H1 (cell line): ENCODE data around the gene CEP89. TPM values are rescaled to one million over a fixed set of nuclear protein-coding genes. Genes with fewer than 3 reads are reported as not detected.

Experiments
- CTCF ChIA-PET: fragments of 300-600 bp; sonication (Branson Sonifier 250); formaldehyde crosslinking; loops from one replicate; lab custom pipeline; 2021; ENCODE audit not compliant: partially characterized antibody; lab: Charles Lee
- POLR2A ChIA-PET: fragments of 300-600 bp; sonication (Branson Sonifier 250); formaldehyde crosslinking; loops from one replicate; lab custom pipeline; 2021; ENCODE audit warnings: inconsistent platforms; ENCODE audit not compliant: partially characterized antibody; lab: Charles Lee
- DNase-seq, 2 experiments: peaks; one replicate each; pipeline versions ENCODE4 v3.0.0 to v3.0.0-alpha.2; 2010 to 2022; ENCODE audit warnings: low spot score in 2 of 2, low read depth in 1 of 2, mixed read lengths in 1 of 2
- FAIRE-seq: peaks from 2 replicates; lab custom pipeline; 2011; peaks lifted over from hg19 to GRCh38; lab: Jason Lieb, UNC
- H2AFZ ChIP-seq: 2 replicates; pipeline ENCODE4 v1.8.1; 2012; ENCODE audit warnings: low read length, inconsistent platforms
- H2AK5ac ChIP-seq: 2 replicates; pipeline ENCODE4 v1.6.1; 2013; ENCODE audit warnings: low read depth, low read length
- H2BK120ac ChIP-seq: replicated peaks from 2 replicates; pipeline ENCODE3; 2013; ENCODE audit warnings: low read depth, low read length, inconsistent platforms
- H2BK12ac ChIP-seq: 2 replicates; pipeline ENCODE4 v1.6.1; 2013; ENCODE audit warnings: low read depth, low read length
- H2BK15ac ChIP-seq: 2 replicates; pipeline ENCODE4 v1.6.1; 2013; ENCODE audit warnings: low read length
- H2BK20ac ChIP-seq: 2 replicates; pipeline ENCODE4 v1.6.1; 2013; ENCODE audit warnings: low read length
- H2BK5ac ChIP-seq: 2 replicates; pipeline ENCODE4 v1.6.1; 2013; ENCODE audit warnings: low read depth, low read length
- H3K14ac ChIP-seq: 2 replicates; pipeline ENCODE4 v1.6.1; 2013; ENCODE audit warnings: inconsistent platforms; ENCODE audit not compliant: insufficient read length
- H3K18ac ChIP-seq: 2 replicates; pipeline ENCODE4 v1.6.1; 2013; ENCODE audit warnings: low read length; ENCODE audit errors: extremely low read depth
- H3K23ac ChIP-seq: 2 replicates; pipeline ENCODE4 v1.6.1; 2013; ENCODE audit warnings: inconsistent platforms; ENCODE audit not compliant: insufficient read length
- H3K23me2 ChIP-seq: 2 replicates; pipeline ENCODE4 v1.6.1; 2013; ENCODE audit warnings: low read depth, low read length
- H3K27ac ChIP-seq: 2 replicates; pipeline ENCODE4 v1.6.1; 2011; ENCODE audit warnings: low read depth, low read length, inconsistent platforms
- H3K27me3 ChIP-seq, 4 experiments: replicated peaks in 1 of 4; 1 replicate in 1 of 4; 2 replicates in 3 of 4; pipeline versions ENCODE4 v1.6.1 to v1.8.1; 2011 to 2013; ENCODE audit warnings: low read length in 3 of 4, mild to moderate bottlenecking in 3 of 4, inconsistent platforms in 2 of 4, mixed read lengths in 2 of 4, moderate library complexity in 1 of 4; ENCODE audit not compliant: control insufficient read depth in 3 of 4, insufficient read depth in 3 of 4; ENCODE audit errors: extremely low read depth in 1 of 4
- H3K36me3 ChIP-seq, 4 experiments: 2 replicates each; pipeline versions ENCODE4 v1.6.1 to v1.8.1; 2011 to 2013; ENCODE audit warnings: mild to moderate bottlenecking in 4 of 4, low read length in 3 of 4, moderate library complexity in 2 of 4, control low read depth in 1 of 4, inconsistent platforms in 1 of 4; ENCODE audit not compliant: insufficient read depth in 4 of 4, control insufficient read depth in 2 of 4
- H3K4ac ChIP-seq: replicated peaks from 2 replicates; pipeline ENCODE3; 2013; ENCODE audit warnings: low read length, low read depth, mixed read lengths, inconsistent platforms; ENCODE audit not compliant: insufficient read length
- H3K4me1 ChIP-seq, 4 experiments: replicated peaks in 1 of 4; 1 replicate in 1 of 4; 2 replicates in 3 of 4; pipeline versions ENCODE4 v1.6.1 to v1.8.1; 2011 to 2013; ENCODE audit warnings: low read length in 3 of 4, inconsistent platforms in 2 of 4, mixed read lengths in 1 of 4; ENCODE audit not compliant: insufficient read depth in 4 of 4, control insufficient read depth in 3 of 4
- H3K4me2 ChIP-seq, 2 experiments: 2 replicates each; pipeline versions ENCODE4 v1.6.1 to v1.8.1; 2011 to 2013; ENCODE audit warnings: low read depth in 2 of 2, low read length in 2 of 2, control low read depth in 1 of 2, inconsistent platforms in 1 of 2, mild to moderate bottlenecking in 1 of 2; ENCODE audit not compliant: insufficient read depth in 1 of 2
- H3K4me3 ChIP-seq, 4 experiments: fragments of 200-600, 300-600 bp in 1 of 4; sonication (generic), shearing (Covaris generic), sonication (Bioruptor Twin) in 1 of 4; 2 replicates each; pipeline versions ENCODE4 v1.5.1 to v1.8.1; 2011 to 2016; ENCODE audit warnings: low read length in 4 of 4, low read depth in 3 of 4, control low read depth in 2 of 4, inconsistent platforms in 2 of 4, mild to moderate bottlenecking in 2 of 4, mixed read lengths in 1 of 4, moderate library complexity in 1 of 4; ENCODE audit not compliant: insufficient read depth in 2 of 4; ENCODE audit errors: extremely low read depth in 1 of 4
- H3K56ac ChIP-seq: replicated peaks from 2 replicates; pipeline ENCODE3; 2013; ENCODE audit warnings: low read depth, mild to moderate bottlenecking, mixed read lengths, low read length, inconsistent platforms; ENCODE audit not compliant: insufficient read length
- H3K79me1 ChIP-seq: 2 replicates; pipeline ENCODE4 v1.6.1; 2013; ENCODE audit warnings: low read depth, low read length, control low read depth
- H3K79me2 ChIP-seq, 2 experiments: 2 replicates each; pipeline versions ENCODE4 v1.6.1 to v1.8.1; 2012 to 2013; ENCODE audit warnings: low read length in 2 of 2, mild to moderate bottlenecking in 2 of 2, inconsistent platforms in 1 of 2; ENCODE audit not compliant: insufficient read depth in 2 of 2, control insufficient read depth in 1 of 2
- H3K9ac ChIP-seq, 4 experiments: replicated peaks in 1 of 4; 1 replicate in 1 of 4; 2 replicates in 3 of 4; pipeline versions ENCODE4 v1.6.1 to v1.8.1; 2011 to 2013; ENCODE audit warnings: low read depth in 3 of 4, low read length in 3 of 4, control low read depth in 2 of 4, mild to moderate bottlenecking in 2 of 4, moderate library complexity in 2 of 4, inconsistent platforms in 1 of 4; ENCODE audit errors: extremely low read depth in 1 of 4
- H3K9me3 ChIP-seq, 2 experiments: 2 replicates each; pipeline versions ENCODE4 v1.6.1 to v1.8.1; 2012 to 2013; ENCODE audit warnings: mild to moderate bottlenecking in 2 of 2, moderate library complexity in 2 of 2, control low read depth in 1 of 2, inconsistent platforms in 1 of 2, low read depth in 1 of 2, low read length in 1 of 2, mixed read lengths in 1 of 2; ENCODE audit not compliant: insufficient read depth in 2 of 2
- H4K20me1 ChIP-seq, 2 experiments: replicated peaks in 1 of 2; 2 replicates each; pipeline versions ENCODE3 to v1.8.1; 2011 to 2013; ENCODE audit warnings: inconsistent platforms in 2 of 2, low read length in 2 of 2, mild to moderate bottlenecking in 1 of 2; ENCODE audit not compliant: insufficient read depth in 2 of 2, control insufficient read depth in 1 of 2
- H4K5ac ChIP-seq: 2 replicates; pipeline ENCODE4 v1.6.1; 2013; ENCODE audit warnings: low read length, low read depth, mixed read lengths, inconsistent platforms; ENCODE audit not compliant: insufficient read length
- H4K8ac ChIP-seq: 2 replicates; pipeline ENCODE4 v1.8.0; 2013; ENCODE audit warnings: mild to moderate bottlenecking, moderate library complexity, low read length, inconsistent platforms; ENCODE audit not compliant: insufficient read depth; ENCODE audit errors: extremely low read depth
- H4K91ac ChIP-seq: replicated peaks from 2 replicates; pipeline ENCODE3; 2013; ENCODE audit warnings: low read length, mixed read lengths, inconsistent platforms; ENCODE audit not compliant: insufficient read length
- CTBP2 ChIP-seq: IDR thresholded peaks from 2 replicates; pipeline ENCODE4 v1.7.0; 2011; ENCODE audit warnings: borderline replicate concordance, mild to moderate bottlenecking, moderate library complexity, mixed read lengths, low read length; ENCODE audit not compliant: insufficient read depth, insufficient read length
- EGR1 ChIP-seq: IDR thresholded peaks from 2 replicates; pipeline ENCODE4 v1.6.1; 2011; ENCODE audit warnings: low read depth, low read length, borderline replicate concordance
- FOSL1 ChIP-seq: IDR thresholded peaks from 2 replicates; pipeline ENCODE4 v1.6.1; 2011; ENCODE audit warnings: mild to moderate bottlenecking, low read depth, low read length, moderate library complexity; ENCODE audit not compliant: insufficient read depth
- GTF2F1 ChIP-seq: IDR thresholded peaks from 2 replicates; pipeline ENCODE4 v1.6.1; 2012; ENCODE audit warnings: low read depth, low read length, improper control_type of control experiment, borderline replicate concordance
- HDAC2 ChIP-seq, 2 experiments: fragments of 300-600 bp in 1 of 2; sonication (generic) in 1 of 2; IDR thresholded peaks; 2 replicates each; pipeline ENCODE4 v1.6.1; 2011 to 2012; ENCODE audit warnings: low read depth in 2 of 2, low read length in 2 of 2, mild to moderate bottlenecking in 2 of 2, moderate library complexity in 2 of 2, borderline replicate concordance in 1 of 2, inconsistent platforms in 1 of 2
- JUN ChIP-seq: IDR thresholded peaks from 2 replicates; pipeline ENCODE4 v1.6.1; 2011; ENCODE audit warnings: low read depth, mild to moderate bottlenecking, improper control_type of control experiment, low read length
- KDM5A ChIP-seq: fragments of 200-600 bp; IDR thresholded peaks from 2 replicates; pipeline ENCODE4 v1.7.1; 2012; ENCODE audit warnings: mild to moderate bottlenecking, low read length, inconsistent platforms, mixed read lengths
- RXRA ChIP-seq: IDR thresholded peaks from 2 replicates; pipeline ENCODE4 v1.6.1; 2011; ENCODE audit warnings: low read depth, mild to moderate bottlenecking, low read length, moderate library complexity; ENCODE audit not compliant: insufficient read depth
- TCF12 ChIP-seq: IDR thresholded peaks from 2 replicates; pipeline ENCODE4 v1.6.1; 2011; ENCODE audit warnings: low read depth, mild to moderate bottlenecking, low read length
- YY1 ChIP-seq: IDR thresholded peaks from 2 replicates; pipeline ENCODE4 v1.6.1; 2011; ENCODE audit warnings: low read depth, mild to moderate bottlenecking, low read length
- ZNF274 ChIP-seq: IDR thresholded peaks from 2 replicates; pipeline ENCODE4 v1.7.0; 2012; ENCODE audit warnings: low read length, borderline replicate concordance; ENCODE audit errors: extremely low read depth
- WGBS, 2 experiments: shearing (Covaris generic) in 1 of 2; methylation state at CpG; one replicate each; pipeline versions ENCODE4 v1.1.6 to v1.1.7; 2013 to 2015; ENCODE audit warnings: low lambda C conversion rate in 2 of 2, mixed read lengths in 2 of 2, inconsistent platforms in 1 of 2, low coverage in 1 of 2, missing lambda C conversion rate in 1 of 2; ENCODE audit not compliant: insufficient replicate concordance in 2 of 2, insufficient coverage in 1 of 2, insufficient read length in 1 of 2; ENCODE audit errors: extremely low coverage in 1 of 2, missing lambda C conversion rate in 1 of 2; 5-methylcytosine and 5-hydroxymethylcytosine counted together
- polyA plus RNA-seq, 7 experiments: library from polyadenylated mRNA; depleted of rRNA in 3 of 7; stranded (reverse) in 5 of 7; unstranded in 2 of 7; fragments of >200 nt in 5 of 7; fragments of 200-250 nt in 2 of 7; gene quantifications; 1 replicate in 5 of 7; 2 replicates in 1 of 7; 4 replicates in 1 of 7; pipeline versions ENCODE4 v1.2.1 to v1.2.3, GENCODE V29; 2011 to 2013; ENCODE audit warnings: missing spikeins in 2 of 7, mixed read lengths in 2 of 7
- total RNA-seq: library from RNA; stranded (reverse); fragmentation: NEBNext Ultra II Directional; extraction: Animal tissue kit (Norgen Biotek cat#: 25700); gene quantifications from 2 replicates; pipeline ENCODE4 v1.2.1, GENCODE V29; 2021
- TF ChIP-seq, protein P1 (sequence below): IDR thresholded peaks from 2 replicates; pipeline ENCODE4 v1.6.1; 2011; ENCODE audit warnings: low read depth, mild to moderate bottlenecking, low read length; ENCODE audit not compliant: insufficient read depth

The CEP89 gene
- total and polyA plus RNA-seq, 2 of the 8 experiments (the other 6 are each of a cell fraction or from before 2014, with no cell fraction given) = 23.0 to 23.6 TPM

DNA sequence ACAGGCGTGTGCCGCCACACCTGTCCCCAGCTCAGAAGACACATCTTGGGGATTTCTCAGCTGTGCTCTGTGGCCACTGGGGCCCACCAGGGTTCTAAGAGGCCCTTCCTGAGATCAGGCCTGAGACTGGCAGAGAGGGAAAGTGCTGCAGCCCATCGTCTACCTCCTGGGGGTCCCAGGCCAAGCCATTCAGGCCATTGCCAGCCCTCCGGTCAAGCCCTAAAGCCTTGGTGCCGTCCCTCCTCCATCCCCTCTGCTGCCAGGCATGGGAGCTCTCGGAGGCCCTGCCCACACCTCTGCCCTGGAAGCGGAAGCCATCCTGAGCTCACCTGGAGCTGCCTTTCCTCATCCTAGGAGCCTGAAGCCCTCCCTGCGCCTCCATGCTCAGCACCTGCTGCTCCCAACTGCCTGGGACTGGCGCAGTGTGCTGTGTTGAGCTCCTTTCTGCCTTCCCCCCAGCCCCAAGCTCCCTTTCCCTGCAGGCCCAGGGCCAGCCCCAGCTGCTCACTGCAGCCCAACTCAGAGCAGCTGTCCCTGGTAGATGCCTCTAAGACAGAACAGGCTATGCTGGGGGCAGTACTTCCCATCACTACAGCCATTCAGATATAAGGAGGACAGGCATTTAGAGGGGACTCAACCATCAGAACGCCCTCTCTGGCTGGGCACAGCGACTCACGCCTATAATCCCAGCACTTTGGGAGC, 105.0 kb downstream of the CEP89 start:
- H3K14ac ChIP-seq = no peak overlapping the region
- ChIA-PET POLR2A (no interaction called here), CTCF (interaction anchor here (0.8 to 1.0 kb wide), 2 partner anchors 9 to 11 kb away, joined by 3 read pairs; no protein-coding TSS in a partner anchor)
- no peaks in the 10 kb centered on the region for H3K9me3 ChIP-seq
- no peak overlapping the region for H2BK20ac ChIP-seq
- no peak overlapping the region for H3K4me3 ChIP-seq
- no peak for FAIRE-seq
- H3K27ac ChIP-seq = no peak overlapping the region
- peaks cover 0 to 4% (median 1%) of the 10 kb centered on the region in 4 experiments; a peak in 4 of 7 replicates for H3K4me1 ChIP-seq
- no peak overlapping the region for H4K91ac ChIP-seq
- no peak overlapping the region for H3K9ac ChIP-seq
- H2BK15ac ChIP-seq = no peak overlapping the region
- 90% methylated on average over 12 of the region's 12 CpGs; no CpG with 5 or more reads in 1 of the 2 experiments for WGBS, 2 experiments
- no peaks in the 10 kb centered on the region for H3K27me3 ChIP-seq
- H3K79me2 ChIP-seq = no peaks in the 10 kb centered on the region
- no peak overlapping the region for H2BK12ac ChIP-seq
- no peak overlapping the region for H3K56ac ChIP-seq
- no peak overlapping the region for H3K4ac ChIP-seq
- H4K5ac ChIP-seq = no peak overlapping the region
- no peak overlapping the region for H3K23ac ChIP-seq
- H3K79me1 ChIP-seq = no peaks in the 10 kb centered on the region
- H3K18ac ChIP-seq = peak overlapping the region; percentile 48
- no peak overlapping the region for H2BK5ac ChIP-seq
- no peaks in the 10 kb centered on the region for H4K20me1 ChIP-seq
- H2AFZ ChIP-seq = 0 out of 2 replicates have a peak overlapping the region, but pooled peaks have one; percentile 41
- no peak overlapping the region for H2AK5ac ChIP-seq
- no peak for DNase-seq
- no peak overlapping the region for H2BK120ac ChIP-seq
- H3K23me2 ChIP-seq = no peaks in the 10 kb centered on the region
- no peaks in the 10 kb centered on the region for H3K36me3 ChIP-seq
- H4K8ac ChIP-seq = no peak overlapping the region; the same call in 1 of the 2 replicates
- H3K4me2 ChIP-seq = no peak overlapping the region
- TF ChIP-seq FOSL1 (no peak), GTF2F1 (no peak), RXRA (no peak), CTBP2 (no peak), JUN (no peak), YY1 (no peak), TCF12 (no peak), HDAC2 (IDR thresholded peaks at IDR 0.05; ENCODE audit: borderline replicate concordance in 1 of 2, low read depth in 2 of 2, low read length in 2 of 2) (no peak), ZNF274 (no peak), KDM5A (no peak), EGR1 (no peak)
- TF ChIP-seq, protein P1, sequence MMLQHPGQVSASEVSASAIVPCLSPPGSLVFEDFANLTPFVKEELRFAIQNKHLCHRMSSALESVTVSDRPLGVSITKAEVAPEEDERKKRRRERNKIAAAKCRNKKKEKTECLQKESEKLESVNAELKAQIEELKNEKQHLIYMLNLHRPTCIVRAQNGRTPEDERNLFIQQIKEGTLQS = no peak
